ENCODE measurements around the gene CPEB3. TPM values are rescaled to one million over a fixed set of nuclear protein-coding genes. Genes with fewer than 3 reads are reported as not detected.
"Not testable (repeated sequence)": the region's sequence is repeated elsewhere in the genome, so short reads cannot be mapped to it uniquely, and the experiment has no call there.

CPEB3 gene
- total RNA-seq, 4 donors from 2014 or later, result 9.9 to 15.2 (median 11.4) TPM

DNA sequence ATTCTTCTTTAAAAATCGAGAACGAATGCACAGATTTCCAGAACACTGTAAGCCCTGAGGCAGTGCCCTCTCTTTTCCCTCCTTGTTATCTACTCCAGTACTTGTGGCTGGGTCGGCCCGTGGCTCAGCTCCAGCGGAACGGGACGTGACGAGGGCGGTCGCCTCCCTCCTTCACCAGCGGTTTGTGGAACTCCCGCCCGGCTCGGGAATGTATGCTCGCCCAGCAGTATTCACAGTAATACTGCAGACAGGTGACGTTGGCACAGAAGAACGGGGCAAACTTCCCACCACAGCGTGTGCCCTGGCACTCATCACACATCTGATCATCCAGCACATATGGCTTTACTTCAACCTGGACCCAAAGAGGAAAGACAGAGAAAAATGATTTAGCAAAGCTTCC lies 238.8 kb downstream of the CPEB3 start:
- DNase-seq, result no peak
- H3K4me1 ChIP-seq, result no peaks in the 10 kb centered on the region
- no peak for TF ChIP-seq POLR2A (IDR thresholded peaks at IDR 0.05)
- TF ChIP-seq, protein P1, sequence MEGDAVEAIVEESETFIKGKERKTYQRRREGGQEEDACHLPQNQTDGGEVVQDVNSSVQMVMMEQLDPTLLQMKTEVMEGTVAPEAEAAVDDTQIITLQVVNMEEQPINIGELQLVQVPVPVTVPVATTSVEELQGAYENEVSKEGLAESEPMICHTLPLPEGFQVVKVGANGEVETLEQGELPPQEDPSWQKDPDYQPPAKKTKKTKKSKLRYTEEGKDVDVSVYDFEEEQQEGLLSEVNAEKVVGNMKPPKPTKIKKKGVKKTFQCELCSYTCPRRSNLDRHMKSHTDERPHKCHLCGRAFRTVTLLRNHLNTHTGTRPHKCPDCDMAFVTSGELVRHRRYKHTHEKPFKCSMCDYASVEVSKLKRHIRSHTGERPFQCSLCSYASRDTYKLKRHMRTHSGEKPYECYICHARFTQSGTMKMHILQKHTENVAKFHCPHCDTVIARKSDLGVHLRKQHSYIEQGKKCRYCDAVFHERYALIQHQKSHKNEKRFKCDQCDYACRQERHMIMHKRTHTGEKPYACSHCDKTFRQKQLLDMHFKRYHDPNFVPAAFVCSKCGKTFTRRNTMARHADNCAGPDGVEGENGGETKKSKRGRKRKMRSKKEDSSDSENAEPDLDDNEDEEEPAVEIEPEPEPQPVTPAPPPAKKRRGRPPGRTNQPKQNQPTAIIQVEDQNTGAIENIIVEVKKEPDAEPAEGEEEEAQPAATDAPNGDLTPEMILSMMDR (IDR thresholded peaks at IDR 0.05), result no peak
- no peak overlapping the region for H3K4me3 ChIP-seq
- H3K9me3 ChIP-seq, result no peaks in the 10 kb centered on the region
- H3K27me3 ChIP-seq, result no peaks in the 10 kb centered on the region
- peaks cover 0 to 16% (median 0%) of the 10 kb centered on the region in 3 donors for H3K36me3 ChIP-seq
- H3K27ac ChIP-seq, result no peak overlapping the region

DNA sequence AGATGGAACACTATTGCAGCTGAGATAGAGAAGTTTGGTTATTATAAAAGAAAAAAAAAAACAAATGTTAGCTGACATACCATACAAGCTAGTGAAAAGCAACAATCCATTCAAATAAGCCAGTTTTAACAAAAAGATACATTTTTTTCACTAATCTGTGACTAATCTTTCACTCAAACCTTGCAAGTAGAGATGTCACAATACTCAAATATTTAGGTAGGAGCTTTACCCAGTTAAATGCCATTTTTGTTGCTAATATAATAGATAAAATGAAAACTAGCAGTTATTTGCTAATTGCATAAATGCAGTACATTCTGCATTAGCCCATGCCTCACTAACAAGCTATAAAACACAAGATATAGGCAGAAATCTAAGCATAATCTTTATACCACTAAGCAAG lies 243.7 kb downstream of the CPEB3 start:
- no peaks in the 10 kb centered on the region for H3K4me1 ChIP-seq
- no peak for DNase-seq
- TF ChIP-seq, protein P1 (IDR thresholded peaks at IDR 0.05), result no peak
- no peak for TF ChIP-seq POLR2A (IDR thresholded peaks at IDR 0.05)
- H3K9me3 ChIP-seq, result no peaks in the 10 kb centered on the region
- H3K27ac ChIP-seq, result no peak overlapping the region
- H3K36me3 ChIP-seq, result peaks cover 0 to 9% (median 0%) of the 10 kb centered on the region in 3 donors
- H3K4me3 ChIP-seq, result no peak overlapping the region
- no peaks in the 10 kb centered on the region for H3K27me3 ChIP-seq

DNA sequence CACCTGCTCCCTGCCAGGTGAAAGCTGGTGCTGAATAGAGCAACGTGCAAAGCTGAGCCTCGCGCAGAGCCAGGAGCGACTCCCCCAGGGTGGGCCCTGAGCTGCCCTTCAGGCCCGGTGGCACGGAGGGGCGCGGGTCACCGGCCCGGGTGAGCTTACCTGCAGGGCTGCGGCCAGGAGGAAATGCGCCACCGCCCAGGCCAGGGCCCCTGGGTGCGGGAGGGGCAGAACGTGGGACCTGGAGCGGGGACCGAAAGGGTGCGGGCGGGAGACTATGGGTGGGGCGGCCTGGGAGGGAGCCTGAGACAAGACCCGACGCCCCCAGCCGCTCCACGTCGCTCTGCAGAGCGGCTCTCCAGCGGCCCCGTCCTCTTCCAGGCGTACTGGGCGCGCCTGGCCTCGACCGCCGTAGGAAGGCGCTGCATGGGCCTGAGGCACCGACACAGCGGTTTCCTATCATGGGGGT lies 245.2 kb downstream of the CPEB3 start:
- DNase-seq, result no peak
- TF ChIP-seq POLR2A (IDR thresholded peaks at IDR 0.05), result no peak
- TF ChIP-seq, protein P1 (IDR thresholded peaks at IDR 0.05), result no peak
- Histone ChIP-seq H3K36me3 (no peaks in the 10 kb centered on the region), H3K4me1 (no peaks in the 10 kb centered on the region), H3K27me3 (no peaks in the 10 kb centered on the region), H3K9me3 (no peaks in the 10 kb centered on the region), H3K4me3 (no peak overlapping the region), H3K27ac (no peak overlapping the region)

DNA sequence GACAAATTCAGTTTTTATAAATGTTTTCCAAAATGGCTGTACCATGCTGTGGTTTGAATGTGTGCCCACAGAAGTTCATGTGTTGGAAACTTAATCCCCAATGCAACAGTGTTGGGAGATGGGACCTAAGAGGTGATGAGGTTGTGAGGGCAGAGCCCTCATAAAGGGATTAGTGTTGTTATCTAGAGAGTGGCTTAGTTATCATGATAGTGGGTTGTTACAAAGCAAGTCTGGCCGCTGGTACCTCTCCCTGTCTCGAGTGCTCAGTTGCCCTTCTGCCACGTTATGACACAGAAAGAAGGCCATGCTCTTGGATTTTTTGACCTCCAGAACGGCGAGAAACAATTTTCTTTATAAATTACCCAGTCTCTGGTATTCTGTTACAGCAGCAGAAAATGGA lies 248.3 kb downstream of the CPEB3 start:
- TF ChIP-seq, protein P1 (IDR thresholded peaks at IDR 0.05), result no peak
- no peak for TF ChIP-seq POLR2A (IDR thresholded peaks at IDR 0.05)
- Histone ChIP-seq H3K27me3 (no peaks in the 10 kb centered on the region), H3K36me3 (no peaks in the 10 kb centered on the region), H3K4me3 (no peak overlapping the region), H3K9me3 (no peaks in the 10 kb centered on the region), H3K27ac (no peak overlapping the region), H3K4me1 (no peaks in the 10 kb centered on the region)
- no peak for DNase-seq

DNA sequence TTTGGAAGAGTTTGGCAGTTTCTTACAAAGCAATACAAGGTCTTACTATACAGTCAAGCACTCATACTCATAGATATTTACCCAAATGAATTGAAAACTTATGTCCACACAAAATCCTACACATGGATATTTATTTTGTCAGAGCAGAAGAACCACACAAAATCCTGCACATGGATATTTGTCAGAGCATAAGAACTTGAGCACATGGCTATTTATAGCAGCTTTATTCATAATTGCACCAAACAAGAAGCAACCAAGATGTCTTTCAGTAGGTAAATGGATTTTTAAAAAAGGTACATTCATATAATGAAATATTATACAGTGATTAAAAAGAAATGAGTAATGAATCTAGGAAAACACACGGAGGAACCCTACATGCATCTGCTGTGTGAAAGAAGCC lies 251.9 kb downstream of the CPEB3 start:
- no peak for DNase-seq
- H3K36me3 ChIP-seq, result no peaks in the 10 kb centered on the region
- no peak for TF ChIP-seq POLR2A (IDR thresholded peaks at IDR 0.05)
- TF ChIP-seq, protein P1 (IDR thresholded peaks at IDR 0.05), result no peak
- no peak overlapping the region for H3K27ac ChIP-seq
- H3K4me1 ChIP-seq, result no peaks in the 10 kb centered on the region
- H3K9me3 ChIP-seq, result no peaks in the 10 kb centered on the region
- no peak overlapping the region for H3K4me3 ChIP-seq
- no peaks in the 10 kb centered on the region for H3K27me3 ChIP-seq

DNA sequence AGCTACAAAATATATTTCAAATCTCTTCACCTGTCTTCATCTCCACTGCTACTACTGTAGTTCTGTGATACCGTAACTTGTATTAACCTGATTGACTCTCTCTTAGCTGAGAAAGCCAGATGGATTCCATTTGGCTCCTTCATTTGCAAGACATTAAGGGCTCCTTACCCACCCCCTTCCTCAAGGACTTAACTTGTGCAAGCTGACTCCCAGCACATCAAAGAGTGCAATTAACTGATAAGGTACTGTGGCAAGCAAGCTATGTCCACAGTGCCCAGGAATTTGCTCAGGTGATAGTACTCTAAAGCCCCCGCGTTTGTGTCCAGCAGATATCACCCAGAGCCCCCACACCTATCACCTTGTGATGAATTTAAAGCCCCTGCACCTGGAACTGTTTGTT lies 257.8 kb downstream of the CPEB3 start:
- H3K4me1 ChIP-seq, H3K27me3 ChIP-seq, H3K4me3 ChIP-seq, H3K27ac ChIP-seq, DNase-seq, H3K9me3 ChIP-seq: not testable (repeated sequence)
- H3K36me3 ChIP-seq, result peaks cover 0 to 50% (median 0%) of the 10 kb centered on the region in 3 donors
